GM19372 (cell line): ENCODE data around the gene DISP2.

Experiments used
- ATAC-seq: cut with Tn5 transposase; IDR thresholded peaks from one replicate; pipeline ENCODE4 v1.9.1; 2021; ENCODE audit warnings: mild to moderate bottlenecking, low read depth, moderate library complexity; ENCODE audit not compliant: unreplicated experiment

The DISP2 gene

DNA sequence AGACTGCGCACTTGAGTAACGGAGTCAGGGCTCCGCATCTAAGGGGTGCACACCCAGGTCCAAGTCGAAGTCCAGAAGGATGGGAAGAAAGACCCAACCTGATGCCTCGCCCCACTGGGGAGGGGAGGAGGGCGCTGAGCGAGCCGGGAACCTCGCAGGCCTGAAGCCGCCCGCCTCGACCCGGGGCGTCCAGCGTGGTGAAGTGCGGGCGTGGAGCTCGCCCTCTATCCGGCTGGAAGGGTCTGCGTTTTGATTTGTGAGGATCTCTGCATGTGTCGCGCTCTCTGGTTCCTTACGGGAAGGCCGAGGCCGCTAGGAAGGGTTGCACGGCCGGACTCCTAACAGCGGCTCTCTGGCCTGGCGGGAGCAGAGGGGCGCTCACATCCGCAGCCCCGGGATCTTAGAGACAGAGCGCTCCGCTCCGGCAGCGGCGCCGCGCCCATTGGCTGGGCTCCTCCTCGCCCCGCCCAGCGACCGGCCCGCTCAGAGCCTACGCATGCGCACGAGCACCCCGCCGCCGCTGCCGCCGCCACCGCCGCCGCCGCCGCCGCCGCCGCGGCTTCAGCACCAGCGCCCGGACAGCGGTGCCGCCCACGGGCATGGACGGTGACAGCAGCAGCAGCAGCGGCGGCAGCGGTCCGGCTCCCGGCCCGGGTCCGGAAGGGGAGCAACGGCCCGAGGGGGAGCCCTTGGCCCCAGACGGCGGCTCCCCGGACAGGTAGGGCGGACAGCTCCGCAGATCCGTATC, at the start of gene DISP2:
TSS of gene DISP2 (plus strand) at position 497 of the 748 bp plus-strand sequence. CDS start at position 600, 103 bp downstream.
- ATAC-seq = peak; percentile 89

DNA sequence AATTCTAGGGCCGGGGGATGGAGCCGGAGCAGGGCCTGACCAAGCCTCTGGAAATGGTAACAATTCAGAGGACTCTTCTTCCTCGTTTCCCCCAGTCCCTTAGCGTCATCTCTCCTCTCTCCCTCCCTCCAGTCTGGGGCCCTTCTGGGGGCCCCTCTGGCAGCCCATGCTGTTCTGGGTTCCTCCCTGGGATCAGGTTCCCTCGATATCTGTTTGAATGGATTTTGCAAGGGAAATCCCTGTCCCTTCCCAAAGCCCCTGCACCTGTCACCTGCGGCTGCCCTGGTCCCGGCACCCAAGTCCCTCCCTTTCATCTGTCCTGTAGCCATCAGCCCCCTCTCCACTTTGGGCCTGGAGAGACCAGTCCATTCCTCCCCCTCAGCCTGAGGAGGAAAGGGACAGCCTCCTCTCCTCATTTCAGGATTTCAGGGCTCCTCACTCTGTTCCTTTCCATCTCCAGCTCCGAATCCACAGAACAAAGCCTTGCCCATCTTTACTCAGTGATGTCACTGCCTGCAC, 48.6 kb upstream of the DISP2 start:
- no peak for ATAC-seq

DNA sequence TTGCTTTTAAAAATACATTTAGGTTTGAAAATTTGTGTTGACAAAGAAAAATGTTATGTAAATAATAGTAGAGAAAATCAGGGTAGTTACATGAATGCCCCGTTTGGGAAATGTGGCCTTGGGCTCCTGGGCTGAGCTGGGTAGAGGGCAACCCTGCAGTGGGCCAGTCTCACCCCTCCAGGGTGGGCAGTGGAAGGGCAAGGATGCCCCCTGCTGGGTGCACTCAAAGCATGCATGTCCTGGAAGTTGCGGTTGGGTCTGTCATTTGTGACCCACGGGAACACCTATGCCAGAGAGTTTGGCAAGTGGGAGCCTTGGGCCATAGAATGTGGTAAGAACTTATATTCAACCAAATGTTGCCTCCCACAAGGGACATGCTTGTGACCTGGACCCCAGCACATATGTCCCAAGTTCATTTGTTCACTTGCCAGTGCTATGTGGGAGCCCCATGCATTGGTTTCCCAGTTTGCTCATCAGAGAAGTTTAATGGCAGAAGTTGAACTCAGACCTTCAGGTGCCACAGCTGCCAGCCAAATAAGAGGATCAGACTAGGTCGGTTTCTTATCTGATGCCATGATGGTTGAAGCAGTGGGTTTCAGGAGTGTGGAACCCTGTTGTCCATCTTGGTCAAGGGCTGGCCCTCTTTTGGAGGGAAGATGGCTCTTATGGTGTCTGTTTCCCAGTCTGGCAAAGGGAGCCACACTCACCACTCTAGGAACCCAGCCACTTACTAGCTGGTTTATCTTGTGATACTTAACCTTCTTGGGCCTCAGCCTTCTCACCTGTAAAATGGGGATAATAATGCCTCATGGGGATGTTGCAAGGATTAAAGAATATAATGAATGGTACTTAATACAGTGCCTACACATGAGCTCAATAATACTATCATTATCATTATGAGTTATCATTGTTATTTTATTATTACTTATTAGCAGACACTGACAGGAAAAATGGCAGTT, 47.7 kb upstream of the DISP2 start:
- no peak for ATAC-seq

DNA sequence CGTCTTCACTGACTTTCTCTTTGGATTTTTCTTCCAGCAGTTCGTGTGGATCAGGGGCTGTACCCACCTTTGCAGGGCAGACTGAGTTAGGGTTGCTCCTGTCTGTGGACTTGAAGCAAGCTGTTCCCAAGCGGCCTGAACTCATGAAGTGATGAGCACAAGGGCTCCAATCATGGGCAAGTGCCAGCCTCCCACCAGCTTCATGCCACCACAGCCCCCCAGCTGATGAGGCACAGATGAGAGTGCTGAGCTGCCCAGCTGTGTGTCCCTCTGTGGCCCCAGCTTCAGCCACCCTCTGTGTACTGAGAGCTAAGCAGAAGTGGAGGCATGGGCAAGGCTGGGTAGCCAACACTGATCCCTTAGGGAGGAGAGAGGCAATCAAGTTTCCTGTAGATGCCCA, 47.0 kb upstream of the DISP2 start:
- no peak for ATAC-seq

DNA sequence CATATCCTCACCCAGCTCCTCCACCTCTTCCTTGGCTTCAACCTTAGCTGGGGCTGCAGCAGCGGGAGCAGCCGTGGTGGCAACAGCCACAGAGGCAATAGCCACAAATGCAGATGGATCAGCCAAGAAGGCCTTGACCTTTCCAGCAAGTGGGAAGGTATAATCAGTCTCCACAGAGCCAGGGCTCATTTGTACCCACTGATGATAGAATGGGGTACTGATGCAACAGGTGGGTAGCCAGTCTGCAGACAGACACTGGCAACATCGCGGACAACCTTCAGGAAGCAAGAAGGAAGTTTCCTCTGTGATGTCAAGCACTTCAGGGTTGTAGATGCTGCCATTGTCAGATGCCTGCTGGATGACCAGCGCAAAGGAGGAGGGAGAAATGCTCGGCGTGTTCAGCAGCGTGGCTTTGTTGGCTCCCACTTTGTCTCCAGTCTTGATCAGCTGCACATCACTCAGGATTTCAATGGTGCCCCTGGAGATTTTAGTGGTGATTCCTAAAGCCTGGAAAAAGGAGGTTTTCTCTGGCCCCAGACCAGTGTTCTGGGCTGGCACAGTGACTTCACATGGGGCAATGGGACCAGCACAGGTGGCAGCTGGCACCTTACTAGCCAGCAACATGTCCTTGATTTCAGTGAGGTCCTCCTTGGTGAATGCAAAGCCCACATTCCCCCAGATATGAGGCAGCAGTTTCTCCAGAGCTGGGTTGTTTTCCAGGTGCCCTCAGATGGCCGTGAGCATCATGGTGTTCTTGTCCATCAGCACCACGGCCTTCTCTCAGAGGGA, 45.5 kb upstream of the DISP2 start:
- ATAC-seq = no peak

DNA sequence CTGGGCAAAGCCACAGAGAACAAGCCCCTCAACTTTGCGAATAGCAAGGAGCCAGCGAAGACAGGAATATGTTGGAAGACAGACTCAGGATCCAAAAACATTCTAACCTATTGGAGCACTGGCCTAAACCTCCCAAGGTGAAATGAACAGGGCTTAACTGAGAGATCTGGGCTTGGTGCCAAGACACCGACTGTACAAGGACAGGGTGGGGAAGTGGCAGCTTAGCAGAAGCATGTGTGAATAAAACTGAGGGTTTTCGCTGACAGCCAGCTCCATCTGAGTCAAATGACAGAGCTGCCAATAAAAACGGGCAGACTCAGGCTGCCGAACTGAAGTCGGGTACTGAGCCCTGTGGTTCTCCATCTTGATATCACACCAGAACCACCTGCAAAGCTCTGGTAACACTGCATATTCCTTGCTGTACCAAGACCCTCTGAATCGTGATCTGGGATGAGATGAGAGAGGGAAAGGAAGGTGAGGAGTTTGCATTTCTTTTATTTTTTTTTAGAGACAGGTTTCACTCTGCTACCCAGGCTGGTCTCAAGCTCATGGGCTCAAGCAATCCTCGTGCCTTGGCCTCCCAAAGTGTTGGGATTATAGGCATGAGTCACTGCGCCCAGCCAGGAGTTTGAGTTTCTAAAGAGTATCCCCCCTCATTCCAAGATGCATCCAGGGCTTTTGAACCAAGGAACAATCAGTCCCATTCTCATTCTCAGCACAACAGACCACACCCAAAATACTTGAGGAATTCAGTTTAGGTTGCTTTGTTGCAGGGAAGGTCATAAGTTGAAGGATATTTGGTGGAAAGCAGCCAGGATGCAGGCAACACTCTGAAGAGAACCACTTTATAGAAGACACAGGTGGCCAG, 44.3 kb upstream of the DISP2 start:
- no peak for ATAC-seq

- no peak for ATAC-seq
Observed at GRCh38 chr15:40314723-40315276, 43.2 kb upstream of the DISP2 start.

GRCh38 chr15:40316931-40317330, 41.1 kb upstream of the DISP2 start:
- ATAC-seq = no peak

- no peak for ATAC-seq
Observed at GRCh38 chr15:40317580-40317979, 40.4 kb upstream of the DISP2 start.

DNA sequence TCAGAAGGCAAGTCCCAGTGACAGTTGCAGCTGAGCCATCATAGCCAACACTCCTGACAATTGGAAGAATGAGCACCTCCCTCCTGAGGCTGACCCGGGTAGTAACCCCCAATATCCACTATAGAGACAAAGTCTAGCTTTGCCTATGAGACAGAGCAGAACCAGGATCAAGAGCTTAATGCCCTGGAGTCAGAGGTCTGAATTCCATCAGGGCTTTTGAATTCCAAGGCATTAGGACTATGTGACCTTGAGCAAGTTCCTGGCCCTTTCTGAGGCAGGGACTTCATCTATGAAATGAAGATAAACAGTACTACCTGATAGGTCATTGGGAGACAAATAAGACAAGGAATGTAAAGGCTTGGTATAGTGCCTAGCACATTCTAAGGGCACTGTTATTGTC, 37.6 kb upstream of the DISP2 start:
- ATAC-seq = no peak

GRCh38 chr15:40320931-40321371, 37.1 kb upstream of the DISP2 start:
- ATAC-seq = no peak

GRCh38 chr15:40322531-40323238, 35.3 kb upstream of the DISP2 start:
- no peak for ATAC-seq

DNA sequence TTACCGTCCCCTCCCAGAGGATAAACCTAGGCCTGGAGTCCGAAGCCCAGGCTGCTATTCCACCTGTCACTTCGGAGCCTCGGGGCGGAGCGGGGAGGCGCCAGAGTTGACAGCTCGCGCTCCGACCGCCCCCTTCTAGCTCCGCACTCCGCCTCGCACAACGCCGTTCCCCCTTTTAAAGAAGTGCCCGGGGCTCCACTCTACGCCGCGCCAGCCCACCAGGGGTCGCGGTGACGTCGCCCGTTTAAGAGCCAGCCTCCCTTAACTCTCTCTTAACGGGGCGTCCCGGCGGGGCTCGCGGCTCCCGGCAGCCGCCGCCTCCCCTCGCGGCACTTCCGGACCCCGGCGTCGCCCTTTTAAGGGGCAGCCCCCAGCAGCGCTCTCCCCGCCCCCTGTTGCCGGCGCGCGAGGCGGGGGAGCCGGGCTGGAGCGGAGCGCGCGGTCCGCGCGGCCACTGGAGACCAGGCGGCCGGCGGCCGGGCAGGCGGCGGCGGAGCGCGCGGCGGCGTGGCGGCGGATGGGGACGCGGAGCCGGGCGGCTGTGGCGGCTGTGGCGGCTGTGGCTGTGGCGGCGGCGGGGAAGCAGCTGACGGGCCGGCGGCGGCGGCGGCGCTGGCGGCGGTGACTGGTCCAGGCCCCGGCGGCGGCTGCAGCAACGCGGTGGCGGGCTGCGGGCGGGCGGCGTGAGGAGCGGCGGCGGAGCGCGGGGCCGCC, 34.6 kb upstream of the DISP2 start, which contains the start of gene INAFM2:
TSS of gene INAFM2 (plus strand) at position 454 of the 714 bp plus-strand sequence. CDS start 364 bp downstream, outside the sequence.
- peak; percentile 79 for ATAC-seq

GRCh38 chr15:40323953-40324937, 33.8 kb upstream of the DISP2 start:
- ATAC-seq = peak; percentile 6

GRCh38 chr15:40325188-40325587, 32.8 kb upstream of the DISP2 start:
- no peak for ATAC-seq

DNA sequence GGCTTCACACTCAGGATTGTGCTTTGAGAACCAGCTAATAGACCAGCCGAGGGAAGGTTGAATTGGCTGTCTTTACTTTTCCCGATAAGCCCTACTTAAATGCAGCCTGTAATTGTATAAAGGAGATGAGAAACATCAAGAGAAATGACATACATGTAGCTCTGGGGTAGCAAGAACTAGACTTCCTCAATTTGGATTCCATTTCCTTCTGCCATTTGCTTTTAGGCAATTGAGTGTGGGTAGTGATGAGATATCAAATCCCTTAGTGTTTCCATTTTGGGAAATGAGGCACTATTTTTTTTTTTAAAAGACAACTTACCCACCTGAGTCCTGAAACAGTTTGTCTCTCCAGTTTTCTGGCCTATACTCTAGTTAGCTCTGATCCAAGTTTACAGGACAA, 32.3 kb upstream of the DISP2 start:
- ATAC-seq = no peak

DNA sequence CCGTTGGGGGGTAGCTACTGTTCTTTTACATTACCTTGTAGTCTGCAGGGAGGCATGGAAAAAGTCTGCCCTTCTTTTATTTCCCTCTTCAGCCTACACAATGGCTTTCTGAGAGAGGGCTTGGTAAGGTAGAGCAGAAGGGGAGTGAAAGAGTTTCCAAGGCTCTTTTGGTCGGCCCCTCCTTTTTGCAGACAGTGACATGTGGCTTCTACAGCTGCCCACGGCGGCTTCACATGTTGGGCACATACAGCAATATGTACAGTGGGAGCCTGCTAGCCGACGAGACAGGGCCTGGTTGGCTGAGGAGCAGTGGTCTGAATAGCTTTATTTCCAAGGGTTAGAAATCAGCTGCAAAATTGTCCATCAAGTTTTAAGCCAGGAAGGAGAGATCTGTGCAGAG, 30.6 kb upstream of the DISP2 start:
- ATAC-seq = no peak
